Keratinocyte (primary cell): ENCODE results near the gene FOXP3. TPM values are rescaled to one million over a fixed set of nuclear protein-coding genes. Genes with fewer than 3 reads are reported as not detected.

Source experiments
- DNase-seq: peaks from one replicate; pipeline ENCODE4 v3.0.0-alpha.2; 2011; ENCODE audit warnings: low read depth, missing footprints, low spot score
- FAIRE-seq: peaks from 2 replicates; lab custom pipeline; 2011; peaks lifted over from hg19 to GRCh38; lab: Jason Lieb, UNC
- H2AFZ ChIP-seq: 2 replicates; pipeline ENCODE4 v1.6.0; 2012; ENCODE audit warnings: low read length, control low read depth, inconsistent platforms; ENCODE audit not compliant: control insufficient read depth
- H3K27ac ChIP-seq: 2 replicates; pipeline ENCODE4 v1.5.1; 2011; ENCODE audit warnings: low read length; ENCODE audit not compliant: control insufficient read depth, insufficient read depth
- H3K27me3 ChIP-seq: 3 replicates; pipeline ENCODE4 v1.6.0; 2011; ENCODE audit warnings: low read length; ENCODE audit not compliant: control insufficient read depth, insufficient read depth; ENCODE audit errors: extremely low read depth
- H3K36me3 ChIP-seq, 2 experiments: 2 replicates in 1 of 2; 3 replicates in 1 of 2; pipeline ENCODE4 v1.5.1; 2011; ENCODE audit warnings: low read length in 2 of 2, mild to moderate bottlenecking in 1 of 2; ENCODE audit not compliant: control insufficient read depth in 2 of 2, insufficient read depth in 2 of 2; ENCODE audit errors: extremely low read depth in 1 of 2
- H3K4me1 ChIP-seq: 3 replicates; pipeline ENCODE4 v1.5.1; 2011; ENCODE audit warnings: low read length; ENCODE audit not compliant: control insufficient read depth, insufficient read depth; ENCODE audit errors: extremely low read depth
- H3K4me2 ChIP-seq: 3 replicates; pipeline ENCODE4 v1.6.0; 2011; ENCODE audit warnings: low read depth, low read length; ENCODE audit not compliant: control insufficient read depth, insufficient read depth; ENCODE audit errors: extremely low read depth
- H3K4me3 ChIP-seq, 3 experiments: fragments of 200-600 bp in 1 of 3; sonication (generic) in 1 of 3; 2 replicates in 2 of 3; 3 replicates in 1 of 3; pipeline ENCODE4 v1.5.1; 2011 to 2016; ENCODE audit warnings: low read length in 3 of 3, mild to moderate bottlenecking in 3 of 3, control low read depth in 2 of 3, inconsistent platforms in 1 of 3, low read depth in 1 of 3, mixed read lengths in 1 of 3, mixed run types in 1 of 3, moderate library complexity in 1 of 3; ENCODE audit not compliant: control insufficient read depth in 2 of 3, insufficient read depth in 2 of 3; ENCODE audit errors: extremely low read depth in 1 of 3
- H3K79me2 ChIP-seq: 2 replicates; pipeline ENCODE4 v1.6.0; 2012; ENCODE audit warnings: low read length; ENCODE audit not compliant: control insufficient read depth, insufficient read depth
- H3K9ac ChIP-seq: 3 replicates; pipeline ENCODE4 v1.6.0; 2011; ENCODE audit warnings: low read length; ENCODE audit not compliant: control insufficient read depth, insufficient read depth; ENCODE audit errors: extremely low read depth
- H3K9me1 ChIP-seq: 3 replicates; pipeline ENCODE4 v1.6.0; 2011; ENCODE audit warnings: low read length; ENCODE audit not compliant: control insufficient read depth, insufficient read depth; ENCODE audit errors: extremely low read depth
- H3K9me3 ChIP-seq: 2 replicates; pipeline ENCODE4 v1.5.1; 2012; ENCODE audit warnings: low read depth, low read length; ENCODE audit not compliant: control insufficient read depth
- H4K20me1 ChIP-seq: 3 replicates; pipeline ENCODE4 v1.6.0; 2011; ENCODE audit warnings: low read length; ENCODE audit not compliant: control insufficient read depth, insufficient read depth; ENCODE audit errors: extremely low read depth
- CTCF ChIP-seq, 3 experiments: IDR thresholded peaks in 1 of 3; conservative IDR thresholded peaks in 1 of 3; optimal IDR thresholded peaks in 1 of 3; 2 replicates in 2 of 3; 3 replicates in 1 of 3; pipeline versions ENCODE3 to v1.5.1; 2011; ENCODE audit warnings: low read length in 3 of 3, mild to moderate bottlenecking in 3 of 3, moderate library complexity in 2 of 3, control low read depth in 1 of 3, inconsistent platforms in 1 of 3; ENCODE audit not compliant: insufficient read depth in 2 of 3; ENCODE audit errors: extremely low read depth in 1 of 3
- EZH2 ChIP-seq: IDR thresholded peaks from one replicate; pipeline ENCODE4 v1.6.1; 2012; ENCODE audit warnings: inconsistent platforms, mild to moderate bottlenecking, low read length, moderate library complexity
- dilution Hi-C: fragments of 300-500 bp; cut with MboI; formaldehyde crosslinking; loops from one replicate; pipeline ENCODE4 v1.7.0; 2020; ENCODE audit warnings: low sequenced_read_pairs; ENCODE audit not compliant: extremely low pct_ligation_motif_present
- polyA plus RNA-seq, 5 experiments: library from polyadenylated mRNA; depleted of rRNA in 3 of 5; stranded (reverse) in 3 of 5; stranded (forward) in 1 of 5; unstranded in 1 of 5; fragments of >200 nt; gene quantifications; 1 replicate in 1 of 5; 2 replicates in 3 of 5; 3 replicates in 1 of 5; pipeline versions ENCODE4 v1.2.1 to v1.2.3, GENCODE V29; 2011 to 2012; ENCODE audit warnings: missing spikeins in 2 of 5, low read depth in 1 of 5, low replicate concordance in 1 of 5

The FOXP3 gene
- polyA plus RNA-seq, 1 donor (not counting 4 experiments of a cell fraction or from before 2014, with no cell fraction given): 0.05 TPM

- TF ChIP-seq EZH2 (no peak), CTCF (optimal IDR thresholded peaks at IDR 0.05 in 1 of 3, IDR thresholded peaks at IDR 0.05 in 1 of 3, conservative IDR thresholded peaks at IDR 0.05 in 1 of 3; ENCODE audit: extremely low read depth in 1 of 3, insufficient read depth in 2 of 3, low read length in 3 of 3) (no peak)
- dilution Hi-C loops: no loop called here
Observed at GRCh38 chrX:49232525-49232924, 32.0 kb downstream of the FOXP3 start.

GRCh38 chrX:49231333-49232000, 33.0 kb downstream of the FOXP3 start:
- H3K4me2 ChIP-seq: no peak overlapping the region
- H3K27me3 ChIP-seq: no peaks in the 10 kb centered on the region
- H3K4me1 ChIP-seq: no peaks in the 10 kb centered on the region
- H3K9ac ChIP-seq: no peak overlapping the region
- H3K9me3 ChIP-seq: no peaks in the 10 kb centered on the region
- no peak overlapping the region for H2AFZ ChIP-seq
- H3K4me3 ChIP-seq: no peak overlapping the region
- no peaks in the 10 kb centered on the region for H3K79me2 ChIP-seq
- no peak overlapping the region for H3K27ac ChIP-seq
- FAIRE-seq (no peak), DNase-seq (no peak)
- TF ChIP-seq EZH2: no peak
- no peak for TF ChIP-seq CTCF (optimal IDR thresholded peaks at IDR 0.05 in 1 of 3, IDR thresholded peaks at IDR 0.05 in 1 of 3, conservative IDR thresholded peaks at IDR 0.05 in 1 of 3; ENCODE audit: extremely low read depth in 1 of 3, insufficient read depth in 2 of 3, low read length in 3 of 3)
- dilution Hi-C loops: no loop called here
- no peaks in the 10 kb centered on the region for H4K20me1 ChIP-seq
- H3K36me3 ChIP-seq: no peaks in the 10 kb centered on the region
- no peaks in the 10 kb centered on the region for H3K9me1 ChIP-seq

More at GRCh38 chrX:49232525-49232924, 32.0 kb downstream of the FOXP3 start:
- Histone ChIP-seq H3K79me2 (no peaks in the 10 kb centered on the region), H3K9me1 (no peaks in the 10 kb centered on the region), H3K4me2 (no peak overlapping the region), H3K9ac (no peak overlapping the region), H3K36me3 (no peaks in the 10 kb centered on the region), H3K27ac (no peak overlapping the region), H3K9me3 (no peaks in the 10 kb centered on the region), H3K27me3 (no peaks in the 10 kb centered on the region), H4K20me1 (no peaks in the 10 kb centered on the region), H2AFZ (no peak overlapping the region), H3K4me3 (no peak overlapping the region), H3K4me1 (no peaks in the 10 kb centered on the region)
- FAIRE-seq (no peak), DNase-seq (no peak)
